ENCODE results near the gene TXNDC17.

Gene TXNDC17

DNA sequence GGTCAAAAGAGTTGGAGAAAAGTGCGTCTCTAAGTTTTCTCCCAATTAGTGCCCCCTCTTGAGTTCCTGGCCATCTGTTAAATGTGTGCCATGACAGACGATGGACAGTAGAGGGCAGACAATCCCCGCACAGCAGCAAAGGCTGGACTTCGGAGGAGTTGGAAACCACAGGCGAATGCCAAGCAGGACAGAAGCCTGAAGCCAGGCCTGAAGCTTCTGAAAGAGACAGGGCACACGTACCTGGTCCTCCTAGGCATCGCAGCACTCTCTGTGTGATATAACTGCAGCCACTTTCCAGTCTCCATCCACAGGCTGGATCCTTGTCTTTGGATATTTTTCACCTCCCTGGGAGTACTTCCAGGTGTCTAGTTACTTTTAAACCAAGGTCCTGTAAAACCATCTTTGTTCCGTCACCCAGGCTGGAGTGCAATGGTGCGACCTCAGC lies 25.2 kb downstream of the TXNDC17 start:
- DNase-seq, result peak; percentile 63

DNA sequence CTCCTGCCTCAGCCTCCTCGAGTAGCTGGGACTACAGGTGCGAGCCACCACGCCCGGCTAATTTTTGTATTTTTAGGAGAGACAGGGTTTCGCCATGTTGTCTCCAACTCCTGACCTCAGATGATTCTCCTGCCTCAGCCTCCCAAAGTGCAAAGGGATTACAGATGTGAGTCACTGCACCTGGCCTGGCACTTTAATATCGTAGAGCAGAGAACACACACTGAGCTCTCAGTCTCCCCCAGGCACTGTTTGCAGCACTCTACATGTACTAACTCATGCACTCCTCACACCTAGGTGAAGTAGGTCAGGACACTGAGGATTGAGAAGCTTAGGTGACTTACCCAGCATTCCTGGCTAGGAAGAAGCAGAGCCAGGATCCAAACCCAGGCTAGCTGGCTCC lies 25.7 kb downstream of the TXNDC17 start:
- no peak for DNase-seq

DNA sequence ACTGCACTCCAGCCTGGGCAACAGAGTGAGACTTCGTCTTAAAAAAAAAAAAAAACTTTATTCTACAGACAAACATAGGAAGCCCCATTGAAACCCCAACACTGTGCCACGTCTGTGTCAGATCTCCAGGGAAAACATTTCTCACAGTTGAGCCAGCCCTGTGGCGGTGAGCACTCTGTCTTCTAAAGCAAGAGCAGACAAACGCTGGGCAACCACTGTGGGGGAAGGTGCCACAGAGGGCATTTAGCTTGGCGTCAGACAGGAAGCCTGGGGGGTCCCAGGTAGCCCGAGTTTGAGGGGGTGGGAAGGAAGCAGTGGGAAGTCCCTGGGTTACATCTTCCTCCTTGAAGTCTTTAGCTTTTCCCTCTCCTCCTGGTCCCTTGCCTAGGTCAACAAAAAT lies 26.7 kb downstream of the TXNDC17 start:
- no peak for DNase-seq

DNA sequence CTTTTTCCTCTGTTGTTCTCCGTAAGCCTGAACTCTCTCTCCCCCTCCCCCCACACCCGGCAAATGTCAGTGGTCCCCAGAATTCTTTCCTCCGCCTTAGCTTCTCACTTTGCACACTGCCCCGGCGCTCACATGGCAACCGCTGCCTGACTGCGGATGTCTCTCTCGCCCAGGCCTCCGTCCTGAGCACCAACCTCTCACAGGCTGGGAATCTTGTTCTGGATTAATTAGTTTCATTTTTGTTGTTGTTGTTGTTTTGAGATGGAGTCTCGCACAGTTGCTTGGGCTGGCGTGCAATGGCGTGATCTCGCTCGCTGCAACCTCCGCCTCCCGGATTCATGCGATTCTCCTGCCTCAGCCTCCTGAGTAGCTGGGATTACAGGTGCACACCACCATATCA lies 27.4 kb downstream of the TXNDC17 start:
- DNase-seq, result no peak

DNA sequence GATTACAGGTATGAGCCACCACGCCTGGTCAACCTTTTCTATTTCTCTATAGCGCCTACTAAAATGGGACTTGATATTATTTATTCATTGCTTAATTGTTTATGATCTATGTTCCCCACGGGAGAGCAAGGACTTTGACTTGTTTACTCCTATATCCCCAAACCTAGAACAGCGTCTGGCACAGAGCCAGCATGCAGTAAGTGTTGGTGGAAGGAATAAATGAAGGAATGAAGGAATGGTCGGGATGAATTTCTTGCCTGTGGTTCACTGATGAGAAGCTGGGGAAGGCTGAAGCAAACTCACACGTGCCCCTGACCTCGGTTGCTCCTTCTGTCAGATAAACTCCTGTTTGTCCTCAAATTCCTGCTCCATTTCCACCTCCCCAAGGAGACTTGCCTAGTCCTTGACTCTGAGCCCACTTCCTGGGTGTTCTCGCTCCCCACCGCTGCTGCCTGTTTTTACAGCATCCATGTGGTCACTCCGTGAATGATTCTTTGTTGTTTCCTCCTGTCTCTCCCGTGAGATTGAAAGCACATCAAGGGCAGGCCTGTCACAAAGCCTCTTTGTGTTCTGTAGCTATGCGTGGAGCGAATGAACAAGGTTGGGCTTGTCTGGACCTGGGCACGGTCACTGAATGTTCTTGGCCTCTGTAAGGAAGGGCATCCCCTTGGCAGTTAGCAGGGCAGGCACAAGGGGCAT lies 28.0 kb downstream of the TXNDC17 start:
- DNase-seq, result no peak

DNA sequence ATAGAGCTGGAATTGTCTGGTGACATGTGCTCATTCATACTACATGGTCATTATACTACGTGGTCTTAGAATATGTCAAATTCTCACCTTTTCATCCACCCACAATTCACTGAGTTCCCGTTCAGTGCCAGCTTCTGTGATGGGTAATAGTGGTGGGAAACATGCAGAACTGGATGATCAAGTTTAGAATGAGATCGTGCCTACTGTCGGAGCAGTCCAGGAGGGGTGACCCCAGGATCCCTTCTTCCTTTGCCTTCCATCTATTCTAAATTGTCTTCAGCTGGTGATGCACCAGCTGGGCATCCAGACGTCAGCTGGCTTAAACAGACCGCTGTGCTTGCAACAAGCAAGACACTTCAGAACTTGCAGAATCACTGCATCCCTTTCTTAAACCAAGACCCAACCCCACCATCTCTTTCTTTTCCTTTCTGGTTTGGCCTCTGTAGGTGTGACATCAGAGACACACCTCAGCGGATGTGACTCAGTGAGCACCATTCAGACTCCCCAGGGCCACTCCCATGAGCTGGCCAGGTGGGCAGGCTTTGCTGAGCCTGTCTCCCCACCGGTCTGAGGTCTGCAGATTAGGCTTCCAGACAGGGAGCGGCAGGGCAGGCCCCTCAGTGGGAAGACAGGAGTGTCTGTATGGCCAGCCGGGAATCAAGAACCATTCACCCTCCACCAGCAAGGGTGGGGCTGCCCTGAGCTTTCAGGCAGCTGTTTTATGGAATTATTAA lies 28.8 kb downstream of the TXNDC17 start:
- DNase-seq, result no peak

DNA sequence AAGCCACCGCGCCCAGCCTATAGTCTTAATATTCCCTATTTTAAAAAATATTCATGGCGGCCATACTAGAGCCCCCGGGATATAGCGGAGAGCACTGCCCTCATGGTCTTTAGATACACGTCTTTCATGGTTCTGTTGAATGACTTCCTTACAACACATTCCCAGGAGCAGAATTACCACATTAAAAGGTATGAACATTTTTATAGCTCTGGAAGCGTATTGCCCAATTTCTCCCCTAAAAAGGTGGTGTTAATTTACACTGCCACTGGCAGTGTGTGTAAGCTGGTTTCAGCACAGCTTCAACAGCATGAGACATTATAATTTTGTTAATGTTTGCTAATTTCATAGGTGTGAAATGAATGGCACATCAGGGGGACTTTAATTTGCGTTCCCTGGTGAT lies 29.7 kb downstream of the TXNDC17 start:
- no peak for DNase-seq

DNA sequence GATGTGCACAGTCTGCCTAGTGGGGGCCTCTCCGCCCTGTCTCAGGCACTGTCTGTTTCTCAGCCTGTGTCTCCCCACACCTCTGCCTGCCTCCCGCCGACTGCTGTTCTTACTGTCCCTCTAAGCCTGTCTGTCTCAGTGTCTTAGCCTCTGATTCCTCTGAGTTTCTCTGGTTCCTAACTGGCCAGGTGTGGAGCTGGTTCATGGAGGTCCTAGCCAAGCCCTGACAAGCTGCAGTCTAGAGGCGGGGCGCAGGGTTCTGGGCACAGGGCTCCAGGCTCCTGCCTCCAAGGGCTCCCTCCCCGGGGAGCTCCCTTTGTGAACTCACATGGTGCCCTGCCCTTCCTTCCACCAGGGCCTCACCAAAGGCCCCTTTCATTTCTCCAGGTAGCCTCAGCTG lies 30.1 kb downstream of the TXNDC17 start:
- DNase-seq, result no peak

DNA sequence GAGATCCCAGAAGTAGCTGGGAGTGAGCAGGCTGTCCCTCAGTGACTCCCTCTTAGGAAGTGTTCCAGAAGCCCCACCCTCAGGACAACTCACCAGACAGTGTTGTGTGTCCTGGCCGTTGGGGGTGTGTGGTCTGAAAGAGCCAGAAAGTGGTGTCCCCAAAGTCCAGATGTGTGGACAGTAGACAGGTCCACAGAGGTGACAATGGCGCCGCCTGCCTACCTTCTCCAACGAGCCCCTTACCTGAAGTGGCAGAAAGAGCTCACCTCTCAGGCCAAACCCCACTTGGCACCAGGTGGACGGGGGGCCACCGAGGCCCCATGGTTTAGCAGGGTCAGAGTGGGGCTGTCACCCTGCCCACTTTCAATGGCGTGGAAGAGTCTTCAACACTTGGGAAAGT lies 30.6 kb downstream of the TXNDC17 start:
- DNase-seq, result no peak

DNA sequence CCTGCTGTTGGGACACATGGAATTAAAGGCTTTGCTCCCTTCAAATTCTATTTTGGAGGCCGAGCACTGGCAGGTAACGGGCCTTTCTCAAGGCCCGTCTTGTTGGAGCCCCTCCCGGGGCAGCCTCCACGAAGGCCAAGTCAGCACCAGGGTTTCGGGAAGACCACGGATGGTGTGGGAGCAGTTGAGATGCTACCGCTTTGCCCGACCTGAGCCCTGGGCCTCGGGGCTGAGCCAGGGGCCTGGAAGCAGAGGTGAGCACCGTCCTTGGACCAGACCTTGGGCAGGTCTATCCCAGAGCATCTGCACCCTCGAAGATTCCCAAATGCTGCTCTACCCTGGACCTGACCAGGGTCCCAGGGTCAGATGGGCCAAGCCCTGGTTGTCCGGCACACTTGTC lies 33.7 kb downstream of the TXNDC17 start:
- no peak for DNase-seq

DNA sequence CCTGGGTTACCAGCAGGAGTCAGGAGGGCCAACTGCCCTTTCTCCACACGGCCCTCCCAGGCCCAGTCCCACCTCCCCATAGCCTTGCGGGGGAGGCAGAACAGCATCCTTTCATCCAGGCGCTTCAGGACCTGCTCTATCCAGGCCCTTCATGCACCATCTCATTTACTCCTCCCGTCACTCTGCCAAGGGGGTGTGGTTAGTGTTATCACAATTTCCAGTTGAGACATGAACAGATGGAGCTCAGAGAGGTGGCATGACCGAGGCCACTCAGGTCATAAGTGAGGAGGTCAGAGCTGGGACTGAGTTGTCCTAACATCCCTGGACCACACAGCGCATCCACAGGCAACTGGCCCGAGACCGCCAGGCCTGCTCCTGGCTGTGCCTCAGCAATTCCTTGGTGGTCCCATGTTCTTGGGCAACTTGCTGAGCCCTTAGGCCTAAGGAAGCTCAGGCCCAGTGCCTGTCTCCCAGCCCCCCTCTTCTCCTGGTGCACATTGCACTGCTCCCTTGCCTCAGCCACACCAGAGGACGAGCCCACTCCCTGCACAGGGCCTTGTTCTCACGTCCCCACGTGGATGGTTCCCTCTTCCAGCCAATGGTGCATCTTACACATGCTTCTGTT lies 34.5 kb downstream of the TXNDC17 start:
- DNase-seq, result no peak

DNA sequence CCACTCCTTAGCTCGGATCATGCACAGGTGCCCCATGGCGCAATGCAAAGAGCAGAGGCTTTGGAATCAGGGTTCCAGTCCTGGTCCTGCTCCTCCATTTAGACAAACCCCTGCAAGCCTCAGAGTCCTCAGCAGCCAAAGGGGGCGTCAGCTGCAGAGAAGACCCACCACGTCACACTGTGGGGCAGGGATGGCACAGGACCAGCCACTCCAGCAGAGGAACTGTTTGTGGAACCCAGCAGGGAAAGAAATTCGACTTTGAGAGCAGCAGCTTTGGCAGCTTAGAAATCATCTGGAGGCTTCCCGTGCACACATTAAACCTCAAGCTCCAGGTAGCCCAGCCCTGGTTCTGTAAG lies 35.9 kb downstream of the TXNDC17 start:
- no peak for DNase-seq

DNA sequence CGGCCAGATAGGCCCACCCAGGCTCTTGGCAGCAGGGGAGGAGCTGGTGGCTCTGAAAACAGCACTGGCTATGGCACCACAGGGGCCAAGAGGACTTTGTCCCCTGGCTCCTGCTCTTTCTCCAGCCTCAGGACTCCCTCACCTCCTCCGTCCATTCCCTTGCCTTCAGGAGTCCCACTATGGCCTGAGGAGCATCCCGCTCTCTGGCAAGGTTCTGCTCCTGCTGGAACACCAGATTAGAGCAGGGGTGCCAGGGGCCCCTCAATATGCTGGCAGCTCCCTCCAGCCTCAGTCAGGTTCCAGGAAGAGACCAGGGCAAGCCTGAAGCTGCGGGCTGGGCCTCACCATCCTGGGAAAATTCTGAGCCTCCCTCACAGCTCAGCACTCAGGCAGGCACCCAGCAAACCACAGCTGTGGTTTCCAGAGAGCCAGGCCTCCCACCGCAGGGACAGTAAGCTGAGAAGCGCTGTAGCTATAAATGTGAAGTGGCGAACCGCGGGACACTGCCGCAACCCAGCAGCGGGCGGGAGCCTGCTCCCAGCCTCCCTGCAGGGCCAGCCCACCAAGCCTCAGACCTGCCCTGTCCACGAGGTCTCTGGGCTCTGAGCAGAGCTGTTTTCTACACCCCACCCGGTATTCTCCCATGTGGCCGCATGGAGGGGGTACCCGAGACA lies 36.4 kb downstream of the TXNDC17 start:
- DNase-seq, result peak; percentile 41

DNA sequence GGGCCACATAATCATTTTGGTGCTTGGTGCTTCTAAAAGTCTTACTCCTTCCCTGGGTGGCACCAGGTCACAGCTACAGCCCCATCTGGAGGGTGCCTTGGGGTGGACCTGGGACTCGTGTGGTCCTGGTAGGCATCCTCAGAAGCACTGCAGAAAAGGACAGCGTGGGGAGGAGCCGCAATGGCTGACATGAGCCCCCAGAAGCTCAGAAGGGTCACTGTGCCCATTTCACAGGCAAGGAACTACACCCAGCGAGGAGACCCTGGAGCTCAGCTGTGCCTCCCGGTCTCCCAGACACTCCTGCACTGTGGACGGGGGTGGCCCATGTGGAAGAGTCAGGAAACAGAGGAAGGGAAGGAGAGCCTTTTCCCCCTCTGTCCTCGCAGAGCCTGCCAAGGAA lies 37.1 kb downstream of the TXNDC17 start:
- no peak for DNase-seq

DNA sequence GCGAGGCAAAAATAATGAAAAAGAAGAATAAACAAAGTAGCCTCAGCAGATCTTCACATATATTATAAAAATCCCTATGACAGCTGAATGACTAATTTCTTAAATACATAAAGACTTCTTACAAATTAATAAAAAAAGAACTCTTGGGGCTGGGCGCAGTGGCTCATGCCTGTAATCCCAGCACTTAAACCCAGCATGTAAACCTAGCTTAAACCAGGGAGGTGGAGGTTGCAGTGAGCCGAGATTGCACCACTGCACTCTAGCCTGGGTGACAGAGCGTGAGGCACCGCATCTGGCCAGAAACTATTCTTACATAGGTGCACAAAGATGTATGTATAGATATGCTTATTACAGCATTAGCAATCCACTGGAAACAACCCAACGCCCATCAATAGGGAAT lies 38.4 kb downstream of the TXNDC17 start:
- no peak for DNase-seq

DNA sequence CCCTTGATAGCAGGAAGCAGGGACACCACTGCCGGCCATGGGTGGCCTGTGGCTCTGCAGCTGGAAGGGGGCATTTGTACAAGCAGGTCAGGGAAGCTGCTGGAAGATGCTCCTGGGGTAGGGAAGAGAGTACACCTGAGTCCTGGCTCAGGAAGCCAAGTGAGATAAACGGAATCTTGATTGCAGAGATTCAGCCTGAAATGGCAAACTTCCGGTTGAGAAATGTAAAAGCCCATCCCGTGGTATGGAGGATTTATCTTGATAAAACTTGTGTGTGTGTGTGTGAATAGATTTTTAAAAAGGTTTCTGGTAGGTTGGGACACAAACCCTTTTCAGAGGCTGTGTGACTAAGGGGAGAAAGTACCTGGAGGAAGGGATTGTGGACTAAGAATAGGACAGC lies 40.3 kb downstream of the TXNDC17 start:
- DNase-seq, result no peak

DNA sequence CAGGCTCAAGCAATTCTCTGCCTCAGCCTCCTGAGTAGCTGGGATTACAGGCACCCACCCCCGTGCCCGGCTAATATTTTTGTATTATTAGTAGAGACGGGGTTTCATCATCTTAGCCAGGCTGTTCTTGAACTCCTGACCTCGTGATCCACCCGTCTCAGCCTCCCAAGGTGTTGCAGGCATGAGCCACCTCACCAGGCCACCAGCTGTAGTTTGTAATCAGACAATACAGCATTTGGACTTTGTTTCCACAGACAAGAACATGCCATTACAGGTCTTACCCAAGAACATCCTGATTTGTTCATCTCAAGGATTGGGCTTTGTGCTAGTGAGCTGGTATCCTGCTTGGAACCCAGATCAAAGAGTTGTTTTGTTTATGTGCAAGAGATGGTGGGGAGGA lies 40.8 kb downstream of the TXNDC17 start:
- no peak for DNase-seq

DNA sequence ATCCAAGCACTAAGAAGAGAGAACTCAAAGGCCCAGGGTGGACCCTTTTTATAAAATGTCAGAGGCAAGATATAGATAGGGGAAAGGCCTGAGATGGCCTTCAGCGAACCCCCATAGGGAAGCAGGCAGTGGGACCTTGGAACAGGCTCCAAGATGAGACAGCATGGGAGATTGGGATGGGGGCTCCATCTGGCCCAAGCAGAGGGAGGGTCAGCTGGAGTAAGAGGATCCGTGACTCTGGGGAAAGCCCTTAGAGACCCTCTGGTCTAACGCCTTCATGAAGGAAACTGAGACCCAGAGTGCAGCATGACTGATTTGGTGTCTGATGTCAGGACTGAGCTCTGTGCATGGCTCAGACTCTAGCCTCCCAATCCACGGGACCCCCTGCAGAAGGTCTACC lies 41.5 kb downstream of the TXNDC17 start:
- DNase-seq, result no peak

DNA sequence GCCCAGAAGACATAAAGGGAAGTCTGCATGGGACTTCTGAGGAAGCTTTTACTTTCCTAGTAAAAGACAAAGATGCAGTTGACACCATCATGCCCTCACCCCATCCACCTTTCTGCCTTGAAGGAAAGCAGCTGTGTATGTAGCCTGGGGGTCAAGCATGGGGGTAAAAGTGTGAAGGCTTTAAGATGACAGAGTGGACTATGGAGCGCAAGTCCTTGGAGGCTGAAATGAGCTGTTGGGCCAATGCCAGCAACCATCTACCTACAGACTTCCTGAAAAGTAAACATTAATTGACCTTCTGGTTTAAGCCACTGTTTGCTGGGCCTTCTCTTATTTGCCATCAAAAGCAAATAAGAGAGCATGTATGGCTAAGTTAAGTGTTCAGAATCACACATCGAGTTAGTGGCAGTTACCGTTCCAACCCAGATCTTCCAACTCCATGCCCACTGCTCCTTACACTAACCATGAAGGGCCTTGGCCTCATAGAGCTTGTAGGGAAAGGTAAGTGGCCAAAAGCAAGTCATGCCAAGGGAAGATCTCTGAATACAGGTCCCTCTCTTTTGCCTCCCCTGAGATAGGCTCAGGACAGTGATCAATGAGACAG lies 42.3 kb downstream of the TXNDC17 start:
- DNase-seq, result no peak

DNA sequence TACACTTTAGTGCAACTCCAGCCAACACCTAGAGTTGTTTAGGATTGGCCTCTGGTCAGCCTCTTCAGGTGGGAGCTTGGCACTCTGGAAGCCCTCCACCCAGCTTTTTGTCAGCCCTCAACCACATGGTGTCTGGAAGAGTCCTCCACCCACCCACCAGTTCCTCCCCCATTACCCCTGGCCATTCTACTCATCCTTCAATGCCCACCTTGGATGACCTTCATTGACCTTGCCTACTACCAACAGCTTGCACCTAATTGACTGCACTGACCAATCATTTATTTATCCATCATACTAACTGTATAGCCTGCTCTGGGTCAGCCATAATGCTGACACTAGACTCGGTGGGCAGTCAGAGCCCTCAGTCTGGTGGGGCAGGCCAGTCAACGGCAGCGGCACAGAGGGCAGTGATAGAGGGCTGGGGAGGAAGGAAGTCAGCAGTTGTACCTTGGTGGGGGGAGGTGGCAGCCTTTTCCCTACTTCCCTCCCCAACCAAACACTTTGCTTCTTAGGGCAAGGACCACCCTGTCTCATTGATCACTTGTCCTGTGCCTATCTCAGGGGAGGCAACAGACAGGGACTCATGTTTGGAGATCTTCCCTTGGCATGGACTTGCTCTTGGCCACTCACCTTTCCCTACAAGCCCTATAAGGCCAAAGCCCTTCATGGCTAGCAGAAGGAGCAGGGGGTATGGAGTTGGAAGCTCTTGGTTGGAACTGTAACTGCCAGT lies 43.0 kb downstream of the TXNDC17 start:
- no peak for DNase-seq

DNA sequence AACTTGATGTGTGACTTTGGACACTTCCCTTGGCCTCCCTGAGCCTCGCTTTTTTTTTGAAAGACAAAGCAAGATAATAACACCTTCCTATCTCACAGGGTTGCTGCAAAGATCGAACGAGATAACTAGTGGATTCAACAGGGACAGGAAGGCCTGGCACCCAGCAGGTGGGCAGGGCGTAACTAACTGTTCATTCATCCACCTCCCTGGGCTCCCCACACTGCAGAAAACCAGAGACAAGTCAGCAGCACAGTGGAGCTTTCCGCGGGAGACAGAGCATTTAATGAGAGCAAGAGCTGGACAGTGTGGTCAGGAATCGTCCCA lies 43.6 kb downstream of the TXNDC17 start:
- DNase-seq, result no peak

DNA sequence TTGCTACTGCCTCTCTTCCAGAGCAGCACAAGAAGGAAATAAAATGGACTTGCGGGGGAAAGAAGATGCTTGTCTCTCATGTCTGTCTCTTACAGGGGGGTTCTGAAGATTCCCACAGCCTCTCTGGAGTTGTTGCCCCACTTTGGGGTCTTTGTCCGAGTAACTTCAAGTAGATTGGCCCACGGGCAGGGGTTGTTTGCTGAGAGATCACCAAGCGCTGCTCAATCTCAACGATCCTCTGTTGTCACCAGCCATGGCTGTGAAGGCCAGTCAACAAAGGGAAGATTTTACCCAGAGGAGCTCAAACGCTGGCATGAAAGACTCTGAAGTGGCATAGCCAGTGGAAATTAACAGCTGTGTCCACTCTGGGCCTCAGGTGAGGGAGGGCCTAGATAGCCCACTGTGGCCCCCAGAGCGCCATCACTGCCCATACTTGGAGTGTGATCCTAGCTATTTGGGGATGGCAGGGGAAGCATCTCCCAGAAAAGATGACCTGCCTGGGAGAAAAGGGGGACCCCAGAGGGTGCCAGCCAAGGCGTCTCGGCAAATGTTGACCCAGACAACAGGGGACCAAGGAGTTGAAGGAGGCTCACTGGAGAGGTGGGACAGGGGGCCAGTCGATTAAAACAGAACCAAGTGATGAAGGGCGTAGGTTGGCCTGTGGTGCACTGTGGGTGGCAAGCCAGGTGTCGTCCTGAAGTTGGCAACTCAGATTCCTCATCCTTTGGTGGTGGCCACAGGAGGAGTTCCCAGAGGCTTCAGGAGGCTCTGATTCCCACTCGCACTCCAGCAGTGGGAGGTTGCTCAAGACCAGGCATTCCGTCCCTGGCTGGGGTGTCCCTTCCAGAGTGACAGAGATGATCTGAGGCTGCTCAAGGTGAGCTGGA lies 44.3 kb downstream of the TXNDC17 start:
- no peak for DNase-seq

Data from stimulated activated CD4-positive, alpha-beta T cell treated with anti-CD3 and anti-CD28 coated beads, Interleukin-15, amount 100 ng/mL, for 24 hours (primary cell).